GM13976 (cell line): ENCODE measurements around the gene CACNG6.
A peak's percentile ranks its signal among the peaks of the same experiment; 100 is the strongest.

Source experiments
- DNase-seq: peaks from one replicate; pipeline ENCODE4 v3.0.0; 2012; ENCODE audit warnings: low spot score
- CTCF ChIP-seq: IDR thresholded peaks from 2 replicates; pipeline ENCODE4 v1.5.1; 2012; ENCODE audit warnings: borderline replicate concordance, mild to moderate bottlenecking; ENCODE audit not compliant: insufficient read depth; ENCODE audit errors: extremely low read depth, missing control alignments, control extremely low read depth
- in situ Hi-C: fragments of 300-500 bp; cut with MboI; formaldehyde crosslinking; loops from one replicate; pipeline ENCODE4 v1.12.0; 2022; ENCODE audit warnings: low sequenced_read_pairs, mixed read lengths, inconsistent platforms; ENCODE audit not compliant: unreplicated experiment

Gene CACNG6

DNA sequence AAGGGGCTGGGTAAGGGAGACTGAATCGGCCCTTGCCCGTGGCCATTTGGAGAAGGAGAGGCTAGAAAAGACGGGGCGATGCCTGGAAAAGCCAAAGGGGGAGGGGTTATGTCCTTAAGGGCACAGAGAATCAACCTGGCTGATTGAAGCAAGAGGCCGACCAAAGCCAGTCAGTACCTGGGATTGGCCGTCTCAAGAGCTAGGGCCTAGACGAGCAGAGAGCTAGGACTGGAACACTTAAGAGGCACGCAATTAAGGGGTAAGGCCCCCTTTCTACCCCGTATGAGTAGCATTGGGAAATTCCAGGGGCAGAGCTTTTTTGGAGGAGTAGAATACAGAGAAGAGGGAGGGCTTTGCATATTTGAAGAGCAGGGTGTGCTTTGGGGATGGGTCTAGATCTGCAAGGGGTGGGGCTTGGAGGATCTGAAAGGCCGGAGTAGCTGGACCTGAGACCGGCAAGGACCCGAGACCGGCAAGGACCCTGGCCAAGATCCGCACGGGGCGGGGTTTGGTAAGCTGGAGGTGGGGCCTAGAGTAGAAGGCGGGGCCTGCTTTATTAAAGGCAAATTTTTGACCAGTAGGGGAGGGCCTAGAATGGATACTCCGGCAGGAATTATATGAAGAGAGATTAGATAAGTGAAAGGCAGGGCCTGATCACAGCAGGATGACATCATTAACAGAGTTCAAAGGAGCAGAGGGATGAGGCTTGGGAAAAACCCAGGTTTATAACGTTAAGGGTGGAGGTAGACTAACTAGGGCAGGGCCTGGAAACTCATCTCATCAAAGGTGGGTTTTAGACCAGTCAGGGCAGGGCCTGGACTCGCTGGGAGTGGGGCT, 10.7 kb upstream of the CACNG6 start:
- in situ Hi-C loops = no loop called here
- DNase-seq = no peak
- no peak for TF ChIP-seq CTCF

DNA sequence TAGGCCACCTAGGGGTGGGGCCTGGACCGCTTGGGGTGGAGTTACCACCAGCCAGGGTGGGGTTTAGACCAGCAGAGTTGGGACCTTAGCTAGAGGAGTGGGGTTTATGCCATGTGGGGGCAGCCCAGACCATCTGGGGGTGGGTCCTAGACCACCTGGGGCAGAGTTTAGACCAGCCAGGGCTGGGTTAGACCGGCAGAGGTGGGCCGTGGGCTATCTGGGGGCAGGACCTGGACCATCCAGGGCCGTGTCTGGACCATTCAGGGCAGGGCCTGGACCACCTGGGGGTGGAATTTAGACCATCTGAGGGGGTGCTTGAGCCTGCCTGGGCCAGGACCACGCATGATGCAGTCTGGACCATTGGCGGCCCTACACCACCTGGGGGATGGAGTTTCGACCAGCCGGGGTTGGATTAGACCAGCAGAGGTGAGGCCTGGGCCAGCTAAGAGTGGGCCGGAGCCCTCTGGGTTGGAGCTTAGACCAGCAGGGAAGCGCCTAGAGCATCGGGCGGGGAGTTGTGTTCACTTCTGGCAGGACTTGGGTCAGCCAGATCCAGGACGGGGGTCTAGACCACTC, 10.0 kb upstream of the CACNG6 start:
- TF ChIP-seq CTCF = no peak
- in situ Hi-C loops = no loop called here
- no peak for DNase-seq

DNA sequence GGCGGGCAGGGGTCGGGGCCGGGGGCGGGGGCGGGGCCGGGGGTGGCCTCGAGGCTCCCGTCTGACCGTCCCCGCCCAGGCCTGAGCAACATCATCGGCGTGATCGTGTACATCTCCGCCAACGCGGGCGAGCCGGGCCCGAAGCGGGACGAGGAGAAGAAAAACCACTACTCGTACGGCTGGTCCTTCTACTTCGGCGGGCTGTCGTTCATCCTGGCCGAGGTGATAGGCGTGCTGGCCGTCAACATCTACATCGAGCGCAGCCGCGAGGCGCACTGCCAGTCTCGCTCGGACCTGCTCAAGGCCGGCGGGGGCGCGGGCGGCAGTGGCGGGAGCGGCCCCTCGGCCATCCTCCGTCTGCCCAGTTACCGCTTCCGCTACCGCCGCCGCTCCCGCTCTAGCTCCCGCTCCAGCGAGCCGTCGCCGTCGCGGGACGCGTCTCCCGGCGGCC, 9.4 kb upstream of the CACNG6 start:
- in situ Hi-C loops = no loop called here
- DNase-seq = peak; percentile 41
- TF ChIP-seq CTCF = no peak

- in situ Hi-C loops = no loop called here
- no peak for DNase-seq
- TF ChIP-seq CTCF = no peak
These were observed 8.8 kb upstream of the CACNG6 start for GRCh38 chr19:53982611-53983010.

DNA sequence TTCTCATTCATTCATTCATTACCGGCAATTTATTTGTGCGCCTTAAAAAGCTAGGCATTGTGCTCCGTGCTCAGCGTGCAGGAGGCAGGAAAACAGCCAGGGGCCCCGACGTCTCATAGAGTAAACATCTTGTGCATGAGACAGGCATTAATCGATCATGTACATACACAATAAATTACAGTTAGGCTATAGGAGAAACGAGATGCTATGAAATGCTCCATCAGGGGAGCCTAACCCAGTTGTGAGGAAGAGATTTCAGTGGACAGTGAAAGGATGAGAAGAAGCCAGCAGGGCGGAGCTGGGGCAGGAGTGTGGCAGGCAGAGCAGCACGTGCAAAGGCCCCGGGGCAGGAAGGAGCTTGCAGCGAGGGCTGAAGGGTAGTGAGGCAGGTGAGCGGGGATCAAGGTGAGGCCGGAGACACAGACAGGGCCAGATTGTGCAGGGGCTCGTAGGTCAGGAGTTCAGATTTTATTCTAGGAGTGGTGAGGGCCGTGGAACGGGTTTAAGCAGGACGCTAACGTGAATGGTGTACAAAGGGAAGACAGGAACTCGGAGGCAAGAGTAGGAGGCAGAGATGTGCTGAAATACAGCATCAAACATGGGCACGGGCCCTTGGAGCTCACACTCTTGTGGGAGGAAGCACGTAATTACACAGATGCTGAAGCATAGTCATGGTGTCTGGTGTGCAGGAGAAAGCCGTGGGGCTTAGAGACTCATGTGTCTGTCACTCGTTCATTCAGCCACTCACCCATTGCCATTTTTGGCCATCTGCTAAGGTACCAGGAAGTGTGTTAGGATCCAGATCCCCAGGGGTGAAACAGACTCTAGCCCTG, 7.8 kb upstream of the CACNG6 start:
- in situ Hi-C loops = no loop called here
- TF ChIP-seq CTCF = no peak
- DNase-seq = no peak

GRCh38 chr19:53985863-53986262, 5.6 kb upstream of the CACNG6 start:
- no peak for TF ChIP-seq CTCF
- in situ Hi-C loops = no loop called here
- no peak for DNase-seq
